Measurements from ENCODE around the gene TUBD1. TPM values are rescaled to one million over a fixed set of nuclear protein-coding genes. Genes with fewer than 3 reads are reported as not detected.

TUBD1 gene
- total and polyA plus RNA-seq, 2 of the 13 experiments (the other 11 are each of a cell fraction or from before 2014, with no cell fraction given): 18.2 to 25.9 TPM

- TF ChIP-seq, protein P1, sequence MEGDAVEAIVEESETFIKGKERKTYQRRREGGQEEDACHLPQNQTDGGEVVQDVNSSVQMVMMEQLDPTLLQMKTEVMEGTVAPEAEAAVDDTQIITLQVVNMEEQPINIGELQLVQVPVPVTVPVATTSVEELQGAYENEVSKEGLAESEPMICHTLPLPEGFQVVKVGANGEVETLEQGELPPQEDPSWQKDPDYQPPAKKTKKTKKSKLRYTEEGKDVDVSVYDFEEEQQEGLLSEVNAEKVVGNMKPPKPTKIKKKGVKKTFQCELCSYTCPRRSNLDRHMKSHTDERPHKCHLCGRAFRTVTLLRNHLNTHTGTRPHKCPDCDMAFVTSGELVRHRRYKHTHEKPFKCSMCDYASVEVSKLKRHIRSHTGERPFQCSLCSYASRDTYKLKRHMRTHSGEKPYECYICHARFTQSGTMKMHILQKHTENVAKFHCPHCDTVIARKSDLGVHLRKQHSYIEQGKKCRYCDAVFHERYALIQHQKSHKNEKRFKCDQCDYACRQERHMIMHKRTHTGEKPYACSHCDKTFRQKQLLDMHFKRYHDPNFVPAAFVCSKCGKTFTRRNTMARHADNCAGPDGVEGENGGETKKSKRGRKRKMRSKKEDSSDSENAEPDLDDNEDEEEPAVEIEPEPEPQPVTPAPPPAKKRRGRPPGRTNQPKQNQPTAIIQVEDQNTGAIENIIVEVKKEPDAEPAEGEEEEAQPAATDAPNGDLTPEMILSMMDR (CRISPR knock-in tag; IDR thresholded peaks at IDR 0.05): no peak
- TF ChIP-seq ZNF546 (CRISPR knock-in tag; conservative IDR thresholded peaks at IDR 0.05) (no peak), ZFP41 (CRISPR knock-in tag; IDR thresholded peaks at IDR 0.05; ENCODE audit: borderline replicate concordance) (no peak), ZSCAN29 (CRISPR knock-in tag; conservative IDR thresholded peaks at IDR 0.05) (no peak), ZNF616 (CRISPR knock-in tag; IDR thresholded peaks at IDR 0.05; ENCODE audit: low read depth) (no peak), ASH2L (IDR thresholded peaks at IDR 0.05; ENCODE audit: insufficient read length, low read depth, low read length) (no peak), MYPOP (CRISPR knock-in tag; IDR thresholded peaks at IDR 0.05) (no peak), ELF1 (CRISPR knock-in tag; IDR thresholded peaks at IDR 0.05) (no peak), ELF3 (CRISPR knock-in tag; IDR thresholded peaks at IDR 0.05) (no peak), ZKSCAN1 (IDR thresholded peaks at IDR 0.05; ENCODE audit: low read length) (no peak), THYN1 (CRISPR knock-in tag; IDR thresholded peaks at IDR 0.05; ENCODE audit: borderline replicate concordance, low read depth) (no peak), MEF2D (CRISPR knock-in tag; IDR thresholded peaks at IDR 0.05) (no peak), GABPB1 (CRISPR knock-in tag; IDR thresholded peaks at IDR 0.05) (no peak), ARNT (IDR thresholded peaks at IDR 0.05) (no peak), CENPBD1 (CRISPR knock-in tag; IDR thresholded peaks at IDR 0.05; ENCODE audit: borderline replicate concordance, low read depth) (no peak)
- TF ChIP-seq, protein P2, sequence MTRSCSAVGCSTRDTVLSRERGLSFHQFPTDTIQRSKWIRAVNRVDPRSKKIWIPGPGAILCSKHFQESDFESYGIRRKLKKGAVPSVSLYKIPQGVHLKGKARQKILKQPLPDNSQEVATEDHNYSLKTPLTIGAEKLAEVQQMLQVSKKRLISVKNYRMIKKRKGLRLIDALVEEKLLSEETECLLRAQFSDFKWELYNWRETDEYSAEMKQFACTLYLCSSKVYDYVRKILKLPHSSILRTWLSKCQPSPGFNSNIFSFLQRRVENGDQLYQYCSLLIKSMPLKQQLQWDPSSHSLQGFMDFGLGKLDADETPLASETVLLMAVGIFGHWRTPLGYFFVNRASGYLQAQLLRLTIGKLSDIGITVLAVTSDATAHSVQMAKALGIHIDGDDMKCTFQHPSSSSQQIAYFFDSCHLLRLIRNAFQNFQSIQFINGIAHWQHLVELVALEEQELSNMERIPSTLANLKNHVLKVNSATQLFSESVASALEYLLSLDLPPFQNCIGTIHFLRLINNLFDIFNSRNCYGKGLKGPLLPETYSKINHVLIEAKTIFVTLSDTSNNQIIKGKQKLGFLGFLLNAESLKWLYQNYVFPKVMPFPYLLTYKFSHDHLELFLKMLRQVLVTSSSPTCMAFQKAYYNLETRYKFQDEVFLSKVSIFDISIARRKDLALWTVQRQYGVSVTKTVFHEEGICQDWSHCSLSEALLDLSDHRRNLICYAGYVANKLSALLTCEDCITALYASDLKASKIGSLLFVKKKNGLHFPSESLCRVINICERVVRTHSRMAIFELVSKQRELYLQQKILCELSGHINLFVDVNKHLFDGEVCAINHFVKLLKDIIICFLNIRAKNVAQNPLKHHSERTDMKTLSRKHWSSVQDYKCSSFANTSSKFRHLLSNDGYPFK (CRISPR knock-in tag; IDR thresholded peaks at IDR 0.05; ENCODE audit: borderline replicate concordance): no peak
- TF ChIP-seq, protein P3, sequence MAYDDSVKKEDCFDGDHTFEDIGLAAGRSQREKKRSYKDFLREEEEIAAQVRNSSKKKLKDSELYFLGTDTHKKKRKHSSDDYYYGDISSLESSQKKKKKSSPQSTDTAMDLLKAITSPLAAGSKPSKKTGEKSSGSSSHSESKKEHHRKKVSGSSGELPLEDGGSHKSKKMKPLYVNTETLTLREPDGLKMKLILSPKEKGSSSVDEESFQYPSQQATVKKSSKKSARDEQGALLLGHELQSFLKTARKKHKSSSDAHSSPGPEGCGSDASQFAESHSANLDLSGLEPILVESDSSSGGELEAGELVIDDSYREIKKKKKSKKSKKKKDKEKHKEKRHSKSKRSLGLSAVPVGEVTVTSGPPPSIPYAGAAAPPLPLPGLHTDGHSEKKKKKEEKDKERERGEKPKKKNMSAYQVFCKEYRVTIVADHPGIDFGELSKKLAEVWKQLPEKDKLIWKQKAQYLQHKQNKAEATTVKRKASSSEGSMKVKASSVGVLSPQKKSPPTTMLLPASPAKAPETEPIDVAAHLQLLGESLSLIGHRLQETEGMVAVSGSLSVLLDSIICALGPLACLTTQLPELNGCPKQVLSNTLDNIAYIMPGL (CRISPR knock-in tag; IDR thresholded peaks at IDR 0.05; ENCODE audit: borderline replicate concordance in 1 of 2, low read depth in 1 of 2): peak in 1 of 2 experiments; percentile 22; a peak in 1 of 4 replicates
- TF ChIP-seq, protein P4, sequence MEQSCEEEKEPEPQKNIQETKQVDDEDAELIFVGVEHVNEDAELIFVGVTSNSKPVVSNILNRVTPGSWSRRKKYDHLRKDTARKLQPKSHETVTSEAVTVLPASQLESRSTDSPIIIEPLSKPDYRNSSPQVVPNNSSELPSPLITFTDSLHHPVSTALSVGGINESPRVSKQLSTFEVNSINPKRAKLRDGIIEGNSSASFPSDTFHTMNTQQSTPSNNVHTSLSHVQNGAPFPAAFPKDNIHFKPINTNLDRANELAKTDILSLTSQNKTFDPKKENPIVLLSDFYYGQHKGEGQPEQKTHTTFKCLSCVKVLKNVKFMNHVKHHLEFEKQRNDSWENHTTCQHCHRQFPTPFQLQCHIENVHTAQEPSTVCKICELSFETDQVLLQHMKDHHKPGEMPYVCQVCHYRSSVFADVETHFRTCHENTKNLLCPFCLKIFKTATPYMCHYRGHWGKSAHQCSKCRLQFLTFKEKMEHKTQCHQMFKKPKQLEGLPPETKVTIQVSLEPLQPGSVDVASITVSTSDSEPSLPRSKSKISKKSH (CRISPR knock-in tag; IDR thresholded peaks at IDR 0.05; ENCODE audit: borderline replicate concordance): no peak
These were observed 46.9 kb downstream of the TUBD1 start (continued) for GRCh38 chr17:59845595-59846393.
